OCI-M2 (cell line): ENCODE measurements around the gene RAB11FIP3.

Source experiments
- DNase-seq: peaks from one replicate; lab custom pipeline; 2025; ENCODE audit not compliant: unreplicated experiment; lab: John Stamatoyannopoulos, UW

Gene RAB11FIP3

GRCh38 chr16:529012-529575, 103.6 kb downstream of the RAB11FIP3 start:
- DNase-seq, result no peak

GRCh38 chr16:530111-530817, 104.8 kb downstream of the RAB11FIP3 start:
- no peak for DNase-seq

GRCh38 chr16:531494-532125, 106.2 kb downstream of the RAB11FIP3 start:
- DNase-seq, result no peak

- DNase-seq, result no peak
Observed at GRCh38 chr16:533391-534123, 108.1 kb downstream of the RAB11FIP3 start.

- DNase-seq, result no peak
Observed at GRCh38 chr16:534135-534534, 108.7 kb downstream of the RAB11FIP3 start.

- DNase-seq, result no peak
Observed at GRCh38 chr16:534856-535445, 109.5 kb downstream of the RAB11FIP3 start.

GRCh38 chr16:535446-536405, 110.3 kb downstream of the RAB11FIP3 start:
- DNase-seq, result no peak

GRCh38 chr16:536746-537145, 111.3 kb downstream of the RAB11FIP3 start:
- DNase-seq, result no peak

GRCh38 chr16:537415-538335, 112.2 kb downstream of the RAB11FIP3 start:
- DNase-seq, result no peak

- no peak for DNase-seq
Observed at GRCh38 chr16:539901-540530, 114.6 kb downstream of the RAB11FIP3 start.

GRCh38 chr16:540645-541340, 115.3 kb downstream of the RAB11FIP3 start:
- DNase-seq, result no peak

GRCh38 chr16:543301-544164, 118.1 kb downstream of the RAB11FIP3 start:
- DNase-seq, result no peak

- no peak for DNase-seq
Observed at GRCh38 chr16:544517-544916, 119.1 kb downstream of the RAB11FIP3 start.

GRCh38 chr16:546909-547770, 121.7 kb downstream of the RAB11FIP3 start:
- no peak for DNase-seq

GRCh38 chr16:548586-548985, 123.1 kb downstream of the RAB11FIP3 start:
- DNase-seq, result no peak

- no peak for DNase-seq
Observed at GRCh38 chr16:549544-550263, 124.3 kb downstream of the RAB11FIP3 start.
